WTC11 (cell line): ENCODE data around the gene HDAC5. TPM values are rescaled to one million over a fixed set of nuclear protein-coding genes. Genes with fewer than 3 reads are reported as not detected.

Experiments
- ATAC-seq: fragments of 200-7000 bp; cut with Tn5 transposase; 2 replicates; pipeline ENCODE4 v1.10.0; 2021; ENCODE audit warnings: mild to moderate bottlenecking, moderate library complexity
- CTCF ChIA-PET: fragments of 300-600 bp; sonication (Branson Sonifier 250); formaldehyde crosslinking; loops from one replicate; lab custom pipeline; 2021; ENCODE audit warnings: antibody characterized with exemption; lab: Charles Lee
- POLR2A ChIA-PET: fragments of 350-600 bp; sonication (Branson Sonifier 250); formaldehyde crosslinking; loops from one replicate; lab custom pipeline; 2021; ENCODE audit warnings: antibody characterized with exemption; lab: Charles Lee
- DNase-seq: peaks from one replicate; pipeline ENCODE4 v3.0.0; 2021; ENCODE audit warnings: low spot score
- H3K27ac Mint-ChIP-seq: 2 replicates; pipeline ENCODE4 v1.8.0; 2021; ENCODE audit warnings: mixed read lengths
- H3K27me3 Mint-ChIP-seq: 2 replicates; pipeline ENCODE4 v1.8.0; 2021; ENCODE audit warnings: low read depth, mild to moderate bottlenecking, moderate library complexity, mixed read lengths
- H3K36me3 Mint-ChIP-seq: 2 replicates; pipeline ENCODE4 v1.8.0; 2021; ENCODE audit warnings: mixed read lengths
- H3K4me1 Mint-ChIP-seq: 2 replicates; pipeline ENCODE4 v1.8.0; 2022; ENCODE audit warnings: mixed read lengths
- H3K4me3 Mint-ChIP-seq: 2 replicates; pipeline ENCODE4 v1.8.0; 2021; ENCODE audit warnings: mild to moderate bottlenecking, moderate library complexity, mixed read lengths
- H3K9me3 Mint-ChIP-seq: 2 replicates; pipeline ENCODE4 v1.8.0; 2021; ENCODE audit warnings: mixed read lengths
- ATF1 ChIP-seq: sonication (generic); formaldehyde crosslinking; IDR thresholded peaks from 2 replicates; pipeline ENCODE4 v1.8.1; 2023; ENCODE audit warnings: mild to moderate bottlenecking, moderate library complexity, missing genetic modification reagents
- CDX4 ChIP-seq: fragments of 250-450 bp; sonication (Bioruptor Pico); IDR thresholded peaks from 2 replicates; pipeline ENCODE4 v1.9.0; 2021; ENCODE audit warnings: moderate library complexity, mild to moderate bottlenecking, inconsistent platforms, borderline replicate concordance
- ERG ChIP-seq: fragments of 250-450 bp; sonication (Bioruptor Pico); IDR thresholded peaks from 2 replicates; pipeline ENCODE4 v1.8.0; 2021; ENCODE audit warnings: mild to moderate bottlenecking
- GABPB1 ChIP-seq: sonication (generic); formaldehyde crosslinking; IDR thresholded peaks from 2 replicates; pipeline ENCODE4 v1.8.1; 2023; ENCODE audit warnings: mild to moderate bottlenecking, missing genetic modification reagents
- IRF1 ChIP-seq: sonication (generic); formaldehyde crosslinking; IDR thresholded peaks from 2 replicates; pipeline ENCODE4 v1.8.0; 2023; ENCODE audit warnings: missing genetic modification reagents
- MAX ChIP-seq: sonication (generic); formaldehyde crosslinking; IDR thresholded peaks from 2 replicates; pipeline ENCODE4 v1.8.0; 2022; ENCODE audit warnings: mild to moderate bottlenecking, missing genetic modification reagents
- MXD4 ChIP-seq: fragments of 250-450 bp; sonication (Bioruptor Pico); IDR thresholded peaks from 2 replicates; pipeline ENCODE4 v1.8.0; 2021; ENCODE audit warnings: mild to moderate bottlenecking, moderate library complexity, borderline replicate concordance
- MYBL2 ChIP-seq: sonication (generic); formaldehyde crosslinking; IDR thresholded peaks from 2 replicates; pipeline ENCODE4 v1.8.1; 2023; ENCODE audit warnings: mild to moderate bottlenecking, moderate library complexity, missing genetic modification reagents
- NFE2L1 ChIP-seq: sonication (generic); formaldehyde crosslinking; IDR thresholded peaks from 2 replicates; pipeline ENCODE4 v1.8.1; 2023; ENCODE audit warnings: missing genetic modification reagents
- SMAD3 ChIP-seq: sonication (generic); formaldehyde crosslinking; IDR thresholded peaks from 2 replicates; pipeline ENCODE4 v1.8.0; 2022; ENCODE audit warnings: missing genetic modification reagents, mild to moderate bottlenecking, borderline replicate concordance
- STAT6 ChIP-seq: sonication (generic); formaldehyde crosslinking; conservative IDR thresholded peaks from 2 replicates; pipeline ENCODE4 v1.8.1; 2023; ENCODE audit warnings: mild to moderate bottlenecking, low read depth, missing genetic modification reagents, moderate library complexity
- TCF7 ChIP-seq: sonication (generic); formaldehyde crosslinking; IDR thresholded peaks from 2 replicates; pipeline ENCODE4 v1.8.0; 2022; ENCODE audit warnings: mild to moderate bottlenecking, low read depth, missing genetic modification reagents, moderate library complexity
- TEAD4 ChIP-seq: sonication (generic); formaldehyde crosslinking; IDR thresholded peaks from 2 replicates; pipeline ENCODE4 v1.8.0; 2022; ENCODE audit warnings: mild to moderate bottlenecking, missing genetic modification reagents
- ZNF263 ChIP-seq: sonication (generic); formaldehyde crosslinking; IDR thresholded peaks from 2 replicates; pipeline ENCODE4 v1.8.1; 2022; ENCODE audit warnings: low read depth, mild to moderate bottlenecking, moderate library complexity, missing genetic modification reagents
- ZNF281 ChIP-seq: sonication (generic); formaldehyde crosslinking; IDR thresholded peaks from 2 replicates; pipeline ENCODE4 v1.8.0; 2023; ENCODE audit warnings: mild to moderate bottlenecking, missing genetic modification reagents
- ZNF317 ChIP-seq: sonication (generic); formaldehyde crosslinking; IDR thresholded peaks from 2 replicates; pipeline ENCODE4 v1.8.1; 2023; ENCODE audit warnings: low read depth, mild to moderate bottlenecking, moderate library complexity, missing genetic modification reagents, borderline replicate concordance
- ZNF425 ChIP-seq: fragments of 250-450 bp; sonication (Bioruptor Pico); conservative IDR thresholded peaks from 2 replicates; pipeline ENCODE4 v1.9.0; 2021; ENCODE audit warnings: mild to moderate bottlenecking
- total RNA-seq: library from RNA; stranded (reverse); gene quantifications from 3 replicates; pipeline ENCODE4 v1.2.3, GENCODE V29; 2021

HDAC5 gene
- total RNA-seq, 1 experiment from 2014 or later = 61.6 TPM

GRCh38 chr17:44070455-44071197 lies 52.8 kb downstream of the HDAC5 start, which contains the start of gene G6PC3 (continued):
- TF ChIP-seq CDX4 (CRISPR knock-in tag) = no peak
- no peak for TF ChIP-seq ZNF425 (CRISPR knock-in tag)
- TF ChIP-seq TEAD4 (CRISPR knock-in tag) = no peak
- TF ChIP-seq GABPB1 (CRISPR knock-in tag) = peak; percentile 93
- TF ChIP-seq SMAD3 = peak; percentile 51
- TF ChIP-seq ZNF281 (CRISPR knock-in tag) = no peak

GRCh38 chr17:44069974-44070454 lies 53.4 kb downstream of the HDAC5 start:
- CTCF ChIA-PET = interaction anchor here (0.7 to 1.9 kb wide), 6 partner anchors 29 to 98 kb away, joined by 3 to 9 read pairs (median 6); partner anchors contain the start of gene HDAC5
- peaks cover 38% of the 10 kb centered on the region for H3K4me1 Mint-ChIP-seq
- POLR2A ChIA-PET = interaction anchor here (0.6 to 1.4 kb wide), 10 partner anchors 10 to 284 kb away, joined by 3 to 8 read pairs (median 4); no protein-coding TSS in a partner anchor
- TF ChIP-seq STAT6 = no peak
- TF ChIP-seq MAX = no peak
- TF ChIP-seq ZNF317 (CRISPR knock-in tag) = no peak
- no peak for TF ChIP-seq NFE2L1 (CRISPR knock-in tag)
- H3K9me3 Mint-ChIP-seq = no peaks in the 10 kb centered on the region
- DNase-seq (no peak), ATAC-seq (peak; percentile 9)
- H3K27me3 Mint-ChIP-seq = no peaks in the 10 kb centered on the region
- H3K4me3 Mint-ChIP-seq = peak overlapping the region; percentile 97
- H3K36me3 Mint-ChIP-seq = peaks cover 7% of the 10 kb centered on the region; the same call in 1 of the 2 replicates
- H3K27ac Mint-ChIP-seq = peak overlapping the region; percentile 97

GRCh38 chr17:44067545-44067940 lies 55.9 kb downstream of the HDAC5 start:
- CTCF ChIA-PET = no interaction called here
- Mint-ChIP-seq H3K27me3 (no peaks in the 10 kb centered on the region), H3K36me3 (peaks cover 20% of the 10 kb centered on the region), H3K27ac (peak overlapping the region; percentile 99), H3K9me3 (no peaks in the 10 kb centered on the region), H3K4me3 (peak overlapping the region; percentile 4; the same call in 1 of the 2 replicates), H3K4me1 (peaks cover 45% of the 10 kb centered on the region)
- DNase-seq (no peak), ATAC-seq (no peak)
- POLR2A ChIA-PET = interaction anchor here (1.1 kb wide), 1 partner anchor 33 kb away, joined by 4 read pairs; no protein-coding TSS in a partner anchor
- TF ChIP-seq ERG (CRISPR knock-in tag) (no peak), MAX (no peak), NFE2L1 (CRISPR knock-in tag) (no peak), TCF7 (no peak), ZNF263 (no peak), ATF1 (CRISPR knock-in tag) (no peak), MYBL2 (CRISPR knock-in tag) (no peak), MXD4 (CRISPR knock-in tag) (no peak), IRF1 (no peak)
